Colon (tissue), 2 donors: Measurements from ENCODE around the gene MAML1.
A peak's percentile ranks its signal among the peaks of the same experiment; 100 is the strongest.
"Not testable (repeated sequence)": the region's sequence is repeated elsewhere in the genome, so short reads cannot be mapped to it uniquely, and the experiment has no call there.

Experiments
- FAIRE-seq: peaks from 2 replicates; lab custom pipeline; 2012; peaks lifted over from hg19 to GRCh38; lab: Jason Lieb, UNC
- donor health status: control.
- donor health status: control.

Gene MAML1, protein sequence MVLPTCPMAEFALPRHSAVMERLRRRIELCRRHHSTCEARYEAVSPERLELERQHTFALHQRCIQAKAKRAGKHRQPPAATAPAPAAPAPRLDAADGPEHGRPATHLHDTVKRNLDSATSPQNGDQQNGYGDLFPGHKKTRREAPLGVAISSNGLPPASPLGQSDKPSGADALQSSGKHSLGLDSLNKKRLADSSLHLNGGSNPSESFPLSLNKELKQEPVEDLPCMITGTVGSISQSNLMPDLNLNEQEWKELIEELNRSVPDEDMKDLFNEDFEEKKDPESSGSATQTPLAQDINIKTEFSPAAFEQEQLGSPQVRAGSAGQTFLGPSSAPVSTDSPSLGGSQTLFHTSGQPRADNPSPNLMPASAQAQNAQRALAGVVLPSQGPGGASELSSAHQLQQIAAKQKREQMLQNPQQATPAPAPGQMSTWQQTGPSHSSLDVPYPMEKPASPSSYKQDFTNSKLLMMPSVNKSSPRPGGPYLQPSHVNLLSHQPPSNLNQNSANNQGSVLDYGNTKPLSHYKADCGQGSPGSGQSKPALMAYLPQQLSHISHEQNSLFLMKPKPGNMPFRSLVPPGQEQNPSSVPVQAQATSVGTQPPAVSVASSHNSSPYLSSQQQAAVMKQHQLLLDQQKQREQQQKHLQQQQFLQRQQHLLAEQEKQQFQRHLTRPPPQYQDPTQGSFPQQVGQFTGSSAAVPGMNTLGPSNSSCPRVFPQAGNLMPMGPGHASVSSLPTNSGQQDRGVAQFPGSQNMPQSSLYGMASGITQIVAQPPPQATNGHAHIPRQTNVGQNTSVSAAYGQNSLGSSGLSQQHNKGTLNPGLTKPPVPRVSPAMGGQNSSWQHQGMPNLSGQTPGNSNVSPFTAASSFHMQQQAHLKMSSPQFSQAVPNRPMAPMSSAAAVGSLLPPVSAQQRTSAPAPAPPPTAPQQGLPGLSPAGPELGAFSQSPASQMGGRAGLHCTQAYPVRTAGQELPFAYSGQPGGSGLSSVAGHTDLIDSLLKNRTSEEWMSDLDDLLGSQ

GRCh38 chr5:179732412-179732917 lies at the start of gene MAML1:
Gene MAML1, plus strand, starts transcription at chr5:179732822. Its CDS starts 291 bp downstream, at chr5:179733113.
- peak; percentile 73 for FAIRE-seq

GRCh38 chr5:179689212-179689611 lies 43.4 kb upstream of the MAML1 start:
- FAIRE-seq: not testable (repeated sequence)

GRCh38 chr5:179694561-179694960 lies 38.1 kb upstream of the MAML1 start:
- FAIRE-seq: no peak

- no peak for FAIRE-seq
These were observed 36.0 kb upstream of the MAML1 start for GRCh38 chr5:179696603-179697002.

GRCh38 chr5:179697108-179697507 lies 35.5 kb upstream of the MAML1 start:
- no peak for FAIRE-seq

- not testable (repeated sequence) for FAIRE-seq
These were observed 35.1 kb upstream of the MAML1 start for GRCh38 chr5:179697543-179697942.

GRCh38 chr5:179697993-179698934 lies 34.4 kb upstream of the MAML1 start:
- no peak for FAIRE-seq

DNA sequence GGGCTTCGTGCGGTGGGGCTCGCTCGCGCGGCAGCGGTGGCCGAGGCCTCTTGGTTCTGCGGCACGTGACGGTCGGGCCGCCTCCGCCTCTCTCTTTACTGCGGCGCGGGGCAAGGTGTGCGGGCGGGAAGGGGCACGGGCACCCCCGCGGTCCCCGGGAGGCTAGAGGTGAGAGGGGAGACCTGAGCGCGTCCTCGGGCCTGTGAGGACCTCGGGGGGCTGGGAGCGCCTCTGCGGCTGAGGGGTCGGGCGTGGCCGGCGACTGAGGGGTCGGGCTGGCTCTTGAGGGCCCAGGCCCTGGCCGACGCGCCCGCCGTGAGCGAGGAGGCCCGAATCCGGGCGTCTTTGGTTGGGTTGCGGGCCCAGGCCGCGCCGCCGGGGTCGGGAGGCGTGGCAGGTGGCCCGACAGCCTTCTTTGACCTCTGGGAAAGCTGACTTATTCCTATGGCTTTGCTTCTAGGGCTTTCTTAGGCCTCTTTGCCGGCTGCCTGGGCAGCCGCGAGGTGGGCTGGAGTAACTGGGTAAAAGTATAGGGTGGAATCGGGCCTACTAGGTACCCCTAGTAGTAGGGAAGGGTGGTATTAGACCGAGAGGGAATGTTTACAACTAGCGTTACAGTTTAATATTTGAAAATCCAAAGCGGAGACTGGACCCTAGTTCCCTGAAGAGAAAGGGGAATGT lies 33.5 kb upstream of the MAML1 start, which contains the start of gene CANX:
Gene CANX (plus strand): TSS at position 33 of the 681 bp plus-strand sequence. CDS start 6,715 bp downstream, outside the sequence.
- FAIRE-seq: no peak

DNA sequence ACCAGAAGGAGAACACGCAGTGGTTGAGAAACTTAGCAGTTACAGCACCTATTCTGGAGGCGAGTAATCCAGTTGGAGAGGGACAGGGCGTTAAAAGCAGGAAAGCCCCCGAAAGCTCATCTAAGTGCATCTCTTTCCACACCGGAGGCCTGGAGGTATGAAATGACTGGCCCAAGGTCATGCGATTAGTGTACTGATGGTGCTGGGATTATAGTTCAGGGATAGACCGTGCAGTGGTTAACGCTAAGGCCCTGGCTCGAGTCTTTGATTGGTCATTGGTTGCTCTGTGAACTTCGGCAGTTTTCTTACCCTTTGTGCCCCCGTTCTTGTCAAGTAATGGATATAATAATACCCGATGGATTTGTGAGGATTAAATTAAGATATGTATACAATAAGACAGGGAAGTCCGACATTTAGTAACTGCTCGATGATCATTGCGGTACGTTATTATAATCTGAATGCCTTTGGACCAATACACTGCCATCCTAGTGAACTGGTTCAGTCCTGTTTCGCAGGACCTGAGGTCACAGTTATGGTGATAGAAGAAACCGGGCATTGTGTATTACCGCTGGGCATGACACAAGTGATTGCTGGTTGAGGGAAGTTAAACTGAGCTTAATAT lies 32.9 kb upstream of the MAML1 start:
- FAIRE-seq: no peak

GRCh38 chr5:179700401-179700918 lies 32.2 kb upstream of the MAML1 start:
- FAIRE-seq: no peak

GRCh38 chr5:179716286-179716685 lies 16.3 kb upstream of the MAML1 start:
- no peak for FAIRE-seq

- FAIRE-seq: no peak
These were observed 12.4 kb upstream of the MAML1 start for GRCh38 chr5:179720222-179720621.

- no peak for FAIRE-seq
These were observed 8.5 kb upstream of the MAML1 start for GRCh38 chr5:179724163-179724562.

- no peak for FAIRE-seq
These were observed 5.5 kb upstream of the MAML1 start for GRCh38 chr5:179727106-179727505.

GRCh38 chr5:179729303-179729702 lies 3.3 kb upstream of the MAML1 start:
- FAIRE-seq: no peak

DNA sequence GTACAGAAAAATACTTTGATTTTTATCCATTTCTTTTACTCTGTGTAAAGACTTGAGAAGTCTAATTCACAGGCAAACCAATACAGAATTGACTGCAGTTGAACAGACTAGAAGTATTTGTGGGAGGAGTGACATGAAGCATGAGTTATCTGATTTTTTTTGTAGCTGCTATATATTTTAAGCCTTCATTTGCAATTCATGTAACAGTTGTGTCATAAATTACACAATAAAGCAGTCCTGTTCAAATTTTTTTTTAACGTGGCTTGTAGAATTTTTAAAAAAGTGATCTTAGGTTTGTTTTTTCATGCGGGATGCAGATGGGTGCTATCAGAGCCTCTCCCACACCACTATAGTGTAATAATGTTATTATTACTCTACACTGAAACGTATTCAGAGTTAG lies 2.9 kb upstream of the MAML1 start:
- FAIRE-seq: no peak

- FAIRE-seq: no peak
These were observed 2.3 kb upstream of the MAML1 start for GRCh38 chr5:179730356-179730755.

GRCh38 chr5:179730852-179731251 lies 1.8 kb upstream of the MAML1 start:
- no peak for FAIRE-seq

DNA sequence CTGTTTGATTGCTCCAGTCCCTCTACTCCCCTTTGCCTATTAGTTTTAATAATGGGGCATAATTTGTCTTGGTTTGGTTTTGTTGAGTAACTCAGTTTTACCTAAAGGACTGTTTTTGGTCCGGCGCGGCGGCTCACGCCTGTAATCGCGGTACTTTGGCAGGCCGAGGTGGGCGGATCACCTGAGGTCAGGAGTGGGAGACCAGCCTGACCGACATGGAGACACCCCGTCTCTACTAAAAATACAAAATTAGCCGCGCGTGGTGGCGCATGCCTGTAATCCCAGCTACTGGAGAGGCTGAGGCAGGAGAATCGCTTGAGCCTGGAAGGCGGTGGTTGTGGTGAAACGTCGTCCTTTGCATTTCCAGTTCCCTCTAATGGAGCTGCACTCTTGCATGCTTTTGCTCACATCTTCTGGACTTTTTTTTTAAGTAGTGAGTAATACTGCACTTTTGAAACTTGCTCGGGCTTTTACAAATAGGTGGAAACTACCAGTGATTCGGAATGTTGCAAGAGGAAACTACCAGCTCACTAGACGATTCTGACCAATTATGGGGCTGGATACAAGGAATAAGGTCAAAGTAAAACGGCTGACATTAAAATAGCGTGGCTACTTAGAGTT lies 721 bp upstream of the MAML1 start:
- no peak for FAIRE-seq
